OCI-LY7 (cell line): Measurements from ENCODE around the gene CD6.

ENCODE experiments used
- CTCF ChIP-seq: fragments of 200-600 bp; sonication (generic); conservative IDR thresholded peaks from 2 replicates; pipeline ENCODE4 v1.5.1; 2014; ENCODE audit warnings: mild to moderate bottlenecking, antibody characterized with exemption, low read length, moderate library complexity, mixed read lengths
- EZH2phosphoT487 ChIP-seq: fragments of 200-600 bp; sonication (generic); IDR thresholded peaks from 2 replicates; pipeline ENCODE4 v1.6.1; 2018; ENCODE audit warnings: low read depth, borderline replicate concordance, mild to moderate bottlenecking, mixed run types, antibody characterized with exemption, low read length, moderate library complexity, mixed read lengths

GRCh38 chr11:61007956-61008896 is 36.7 kb downstream of the CD6 start:
- no peak for TF ChIP-seq CTCF
- TF ChIP-seq EZH2phosphoT487 = no peak
